Activated naive CD4-positive, alpha-beta T cell treated with anti-CD3 and anti-CD28 coated beads, Interleukin-2, amount 50 U/mL, for 16 hours (primary cell): ENCODE results near the gene ARSA.

Source experiments
- DNase-seq: peaks from one replicate; pipeline ENCODE4 v3.0.0-alpha.2; 2020

ARSA gene

DNA sequence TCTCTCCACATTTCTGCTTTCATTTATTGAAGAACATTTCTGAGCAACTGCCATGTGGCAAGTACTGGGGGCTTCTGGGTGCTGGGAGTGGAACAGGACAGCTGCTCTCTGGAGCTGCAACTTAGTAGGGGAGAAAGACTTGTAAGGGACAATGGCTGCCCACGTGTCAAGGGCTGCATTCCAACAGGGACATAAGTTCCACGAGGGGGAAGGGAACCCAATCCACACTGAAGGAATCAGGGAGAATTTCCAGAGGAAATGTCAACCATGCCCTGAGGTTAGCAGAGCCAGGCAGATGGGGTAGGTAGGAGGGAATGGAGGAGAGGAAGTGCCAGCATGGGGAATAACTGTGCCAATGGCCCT is 25.6 kb downstream of the ARSA start:
- DNase-seq = no peak

DNA sequence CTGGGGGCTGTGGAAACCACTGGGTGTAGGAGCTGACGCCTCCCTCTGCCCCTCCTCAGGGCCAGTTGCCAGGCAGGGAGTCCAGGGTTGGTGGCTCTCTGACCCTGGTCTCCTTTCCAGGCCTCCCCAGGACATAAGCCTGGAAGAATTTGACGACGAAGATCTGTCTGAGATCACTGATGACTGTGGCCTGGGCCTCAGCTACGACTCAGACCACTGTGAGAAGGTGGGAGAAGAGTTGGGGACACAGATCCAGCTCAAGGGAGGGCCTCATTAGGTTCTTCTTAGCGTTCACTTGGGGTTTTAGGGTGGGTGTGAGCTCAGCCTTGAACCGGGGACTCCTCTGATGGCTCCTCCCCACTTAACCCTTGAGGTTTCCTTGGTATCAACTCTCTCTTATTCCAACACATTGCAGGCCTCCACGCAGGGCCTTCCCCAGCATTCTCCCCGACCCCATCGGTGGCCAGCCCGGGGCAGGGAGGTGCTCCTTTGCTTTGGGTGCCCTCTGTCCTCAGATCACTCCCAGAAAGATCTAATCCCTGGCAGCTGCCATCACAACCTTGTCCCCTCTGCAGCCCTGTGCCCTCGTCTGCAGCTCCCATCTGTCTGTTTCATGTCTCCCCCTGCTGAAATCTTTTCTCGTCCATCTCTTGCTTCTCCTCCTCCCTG is 26.1 kb downstream of the ARSA start:
- DNase-seq = no peak

DNA sequence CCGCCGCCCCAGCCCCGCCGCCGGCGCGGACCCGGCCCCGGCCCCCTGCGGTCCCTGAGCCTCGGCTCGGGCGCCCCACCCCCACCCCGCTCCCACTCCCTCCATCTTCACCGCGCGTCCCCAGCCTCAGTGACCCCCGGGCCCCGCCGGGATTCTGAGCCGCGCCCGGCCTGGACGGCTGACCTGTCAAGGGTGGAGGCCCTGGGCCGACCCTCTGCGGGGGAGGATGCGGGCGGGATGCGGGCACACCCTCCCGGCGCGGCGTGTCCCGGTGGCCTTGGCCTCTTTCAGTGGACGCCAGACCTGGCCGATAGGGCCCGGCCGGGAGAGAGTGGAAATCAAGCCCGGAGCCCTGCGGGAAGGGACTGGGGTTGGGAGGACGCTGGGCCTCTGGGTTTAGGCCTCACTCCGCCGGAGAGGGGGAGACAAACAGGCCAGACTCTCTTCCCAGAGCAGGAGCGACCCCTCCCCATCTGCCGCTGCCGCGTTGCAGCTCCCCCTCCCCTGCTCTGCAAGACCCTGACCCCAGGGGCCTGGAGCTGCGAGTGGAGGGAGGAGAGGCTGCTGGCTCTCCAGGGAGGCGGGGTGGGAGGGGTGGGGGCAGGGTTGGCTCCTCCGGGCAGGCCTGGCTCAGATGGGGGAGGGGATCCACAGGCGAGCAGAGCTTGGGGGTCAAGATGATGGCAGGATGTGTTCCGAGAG is 26.8 kb downstream of the ARSA start:
- no peak for DNase-seq

DNA sequence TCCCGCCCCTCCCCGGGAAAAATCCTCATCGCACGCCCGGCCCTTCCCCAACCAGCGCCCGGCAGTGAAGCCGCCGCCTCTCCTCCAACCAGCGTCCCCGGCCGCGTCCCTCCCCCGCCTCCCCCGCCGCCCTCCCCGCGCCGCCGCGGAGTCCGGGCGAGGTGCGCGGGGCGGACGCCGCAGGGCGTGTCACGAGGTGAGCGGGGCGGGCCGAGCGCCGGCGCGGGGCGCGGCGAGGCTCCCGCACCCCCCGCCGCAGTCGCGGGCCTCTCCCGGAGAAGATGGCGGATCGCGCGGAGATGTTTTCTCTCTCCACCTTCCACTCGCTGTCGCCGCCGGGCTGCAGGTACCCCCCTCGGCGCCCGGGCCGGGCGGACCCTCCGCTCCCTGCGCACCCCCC is 27.4 kb downstream of the ARSA start, which contains the start of gene MAPK8IP2:
MAPK8IP2 (plus strand) TSS at position 256 of the 400 bp plus-strand sequence; CDS start at position 282, 26 bp downstream.
- DNase-seq = no peak

DNA sequence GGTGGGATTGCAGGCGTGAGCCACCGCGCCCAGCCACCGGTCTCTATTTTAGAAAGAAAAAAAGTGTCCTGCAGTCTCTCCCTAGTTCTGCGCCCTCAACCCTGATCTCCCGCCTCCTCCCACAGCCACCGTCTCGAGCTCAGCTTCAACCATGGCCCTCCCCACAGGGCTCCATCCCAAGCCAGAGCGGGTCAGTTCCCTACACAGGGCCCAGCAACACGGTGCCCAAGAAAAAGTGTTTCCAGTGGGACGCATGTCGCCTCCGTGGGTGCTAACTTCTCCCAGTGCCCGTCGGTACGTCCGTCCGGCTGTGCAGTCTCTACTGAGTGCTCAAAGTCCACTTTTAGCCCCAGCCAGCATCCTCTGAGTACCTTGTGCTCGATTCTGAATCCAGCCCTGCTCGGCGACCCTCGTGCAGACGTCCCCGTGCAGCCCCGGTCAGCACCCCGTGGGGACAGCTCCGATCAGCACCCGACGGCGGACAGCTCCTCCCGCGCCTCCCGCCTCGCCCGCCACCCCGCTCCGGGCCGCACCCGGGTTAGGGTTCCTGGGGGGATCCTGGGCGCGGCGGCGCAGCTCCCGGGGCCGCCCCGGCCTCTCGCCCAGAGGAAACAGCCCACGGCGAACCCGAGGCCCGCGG is 28.0 kb downstream of the ARSA start:
- DNase-seq = peak; percentile 63

DNA sequence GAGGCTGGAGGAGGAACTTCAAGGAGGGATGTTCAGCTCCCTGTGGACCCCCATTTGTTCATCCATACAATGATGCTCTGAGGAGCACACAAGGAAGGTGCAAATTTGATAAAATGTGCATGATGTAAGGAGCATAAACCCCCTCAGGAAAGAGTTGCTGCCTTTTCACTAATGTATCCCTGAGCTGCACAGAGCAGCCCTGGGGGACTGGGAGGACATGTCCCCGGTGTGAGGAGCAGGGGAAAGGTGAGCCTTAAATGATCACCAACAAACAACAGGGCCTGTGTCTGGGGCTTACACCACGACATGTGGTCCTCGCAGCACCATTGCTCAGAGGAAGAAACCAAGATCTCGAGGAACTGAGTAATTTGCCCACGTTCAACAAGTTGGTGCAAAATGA is 30.9 kb downstream of the ARSA start:
- no peak for DNase-seq

DNA sequence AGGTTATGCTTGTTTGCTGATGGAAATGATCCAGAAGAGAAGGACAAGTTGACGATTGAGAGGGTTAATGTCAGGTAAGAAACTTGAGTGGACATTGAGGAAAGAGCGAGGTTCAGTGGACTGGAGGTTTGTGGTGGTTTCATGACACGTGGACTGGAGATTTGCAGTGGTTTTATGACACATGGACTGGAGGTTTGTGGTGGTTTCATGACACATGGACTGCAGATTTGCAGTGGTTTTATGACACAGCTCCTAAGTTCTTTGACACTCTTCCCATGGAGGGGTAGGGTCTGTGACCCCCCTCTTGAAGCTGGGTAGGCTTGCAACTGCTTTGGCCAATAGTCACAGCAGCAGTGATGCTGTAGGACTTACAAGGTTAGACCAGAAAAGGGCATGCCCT is 32.8 kb downstream of the ARSA start:
- DNase-seq = no peak

- no peak for DNase-seq
These were observed 40.5 kb downstream of the ARSA start for GRCh38 chr22:50587407-50587806.

GRCh38 chr22:50586416-50586815 is 41.5 kb downstream of the ARSA start:
- DNase-seq = no peak

DNA sequence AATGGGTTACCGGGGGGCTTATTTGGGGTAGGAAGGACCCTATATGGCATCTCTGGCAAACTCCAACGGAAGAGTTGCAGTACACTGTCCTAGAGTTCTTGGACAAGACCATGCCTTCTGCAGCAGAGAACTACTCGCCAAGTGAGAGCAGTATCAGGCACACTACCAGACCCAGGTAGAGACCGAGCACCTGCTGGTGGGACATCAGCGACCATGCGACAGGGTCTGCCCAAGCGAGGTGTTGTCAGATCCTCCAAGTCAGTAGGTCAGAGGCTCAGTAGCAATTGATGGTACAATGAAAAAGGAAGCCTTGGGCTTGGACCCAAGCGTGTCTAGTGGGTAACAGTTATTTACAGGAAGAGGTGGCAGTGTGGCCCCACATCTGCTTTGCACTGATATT is 42.2 kb downstream of the ARSA start:
- no peak for DNase-seq

- DNase-seq = no peak
These were observed 42.7 kb downstream of the ARSA start for GRCh38 chr22:50585238-50585637.

DNA sequence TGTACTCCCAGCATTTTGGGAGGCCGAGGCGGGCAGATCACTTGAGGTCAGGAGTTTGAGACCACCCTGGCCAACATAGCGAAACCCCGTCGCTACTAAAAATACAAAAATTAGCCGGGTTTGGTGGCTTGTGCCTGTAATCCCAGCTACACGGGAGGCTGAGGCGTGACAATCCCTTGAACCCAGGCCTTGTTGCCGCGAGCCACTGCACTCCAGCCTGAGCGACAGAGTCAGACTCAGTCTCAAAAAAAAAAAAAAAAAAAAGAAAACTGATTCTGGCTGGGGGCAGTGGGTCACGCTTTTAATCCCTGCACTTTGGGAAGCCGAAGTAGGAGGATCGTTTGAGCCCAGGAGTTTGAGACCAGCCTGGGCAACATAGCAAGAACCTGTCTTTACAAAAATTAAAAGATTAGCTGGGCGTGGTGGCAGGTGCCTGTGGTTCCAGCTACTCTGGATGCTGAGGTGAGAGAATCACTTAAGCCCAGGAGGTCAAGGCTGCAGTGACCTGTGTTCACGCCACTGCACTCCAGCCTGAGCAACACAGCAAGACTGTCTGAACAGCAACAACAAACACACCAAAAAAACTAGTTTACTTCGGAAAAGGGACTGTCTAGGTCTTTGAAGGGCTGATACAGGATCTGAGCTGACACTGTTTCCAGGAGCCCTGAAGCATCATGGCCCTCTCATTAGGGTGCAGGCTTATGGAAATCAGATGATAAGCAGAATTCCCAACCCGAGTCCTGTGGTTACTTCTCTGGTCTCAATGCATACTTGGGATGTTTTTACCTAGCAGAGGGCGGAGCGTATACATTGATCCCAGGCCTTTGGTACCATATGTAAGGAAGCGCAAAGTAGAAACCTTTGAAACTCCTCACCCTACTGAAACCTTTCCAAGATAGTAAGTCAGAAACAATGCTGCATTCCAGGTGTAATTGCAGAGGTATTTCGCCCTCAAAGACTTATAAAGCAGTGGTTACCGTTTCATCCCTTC is 43.6 kb downstream of the ARSA start:
- no peak for DNase-seq

DNA sequence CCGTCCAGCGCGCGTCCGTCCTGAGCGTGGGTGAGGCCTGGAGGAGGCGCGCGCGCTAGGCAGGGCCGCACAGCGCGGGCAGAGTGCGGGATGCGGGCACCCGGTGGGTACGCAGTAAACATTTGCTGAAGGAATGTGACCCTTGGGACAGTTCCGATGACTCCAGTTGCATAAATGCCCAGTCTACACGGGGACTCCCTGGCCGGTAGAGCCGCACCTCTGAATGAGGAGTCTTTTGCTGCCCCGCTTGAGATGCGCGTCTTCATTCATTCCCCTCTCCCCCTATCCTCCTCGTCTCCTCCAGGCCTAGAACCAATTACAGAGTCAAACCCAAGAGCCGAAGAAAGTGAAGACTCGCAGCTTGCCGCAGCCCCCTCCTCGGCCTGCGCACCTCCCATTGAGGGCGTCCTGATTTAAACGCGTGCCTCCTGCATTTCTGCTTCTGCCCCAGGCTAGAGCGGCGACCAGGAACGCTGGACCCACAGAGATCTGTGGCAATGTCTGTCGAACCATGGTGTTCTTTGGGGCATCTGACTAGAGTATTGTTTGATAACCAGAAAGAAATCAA is 44.6 kb downstream of the ARSA start:
- no peak for DNase-seq

DNA sequence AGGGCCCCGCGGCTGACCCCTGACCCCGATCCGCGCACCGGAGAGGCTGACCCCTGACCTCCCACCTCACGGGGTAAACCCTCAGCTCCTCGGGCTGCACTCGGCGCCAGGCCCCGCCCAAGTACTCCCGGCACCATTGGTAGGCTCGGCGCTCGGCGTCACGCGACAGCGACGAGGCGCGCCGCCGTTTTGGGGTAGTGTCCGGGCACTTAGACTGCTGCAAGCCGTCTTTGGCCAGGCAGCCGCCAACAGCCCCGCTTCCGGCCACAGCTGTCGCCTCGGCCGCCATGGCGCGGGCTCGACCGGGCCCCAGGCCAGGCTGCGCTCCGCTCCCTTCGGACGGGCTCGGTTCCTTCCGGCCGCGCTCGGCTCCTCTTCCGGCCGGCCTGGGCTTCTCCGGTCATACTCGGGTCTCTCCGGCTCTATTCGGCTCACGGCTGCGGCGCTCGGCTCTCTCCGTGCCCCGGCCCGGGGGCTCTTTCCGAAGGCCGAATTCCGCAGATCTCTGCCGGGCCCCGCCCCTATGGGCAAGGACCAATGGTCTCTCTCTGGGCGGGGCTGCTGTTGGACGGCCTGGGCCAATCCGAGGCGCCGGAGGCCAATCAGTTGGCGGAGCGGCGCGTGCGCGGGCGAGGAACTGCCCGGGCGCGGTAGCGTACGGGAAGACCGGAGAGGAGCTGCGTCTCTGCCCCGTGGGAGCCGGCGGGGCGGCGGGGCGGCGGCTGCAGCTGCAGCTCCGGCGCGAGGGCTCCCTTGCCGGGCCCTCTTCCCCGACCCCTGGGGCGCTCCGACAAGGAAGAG is 45.3 kb downstream of the ARSA start, which contains the start of gene CHKB:
CHKB (minus strand) TSS at position 357 of the 801 bp plus-strand sequence; CDS start at position 289, 68 bp downstream.
- peak; percentile 99 for DNase-seq

GRCh38 chr22:50581950-50582492 is 45.9 kb downstream of the ARSA start:
- peak; percentile 33 for DNase-seq

DNA sequence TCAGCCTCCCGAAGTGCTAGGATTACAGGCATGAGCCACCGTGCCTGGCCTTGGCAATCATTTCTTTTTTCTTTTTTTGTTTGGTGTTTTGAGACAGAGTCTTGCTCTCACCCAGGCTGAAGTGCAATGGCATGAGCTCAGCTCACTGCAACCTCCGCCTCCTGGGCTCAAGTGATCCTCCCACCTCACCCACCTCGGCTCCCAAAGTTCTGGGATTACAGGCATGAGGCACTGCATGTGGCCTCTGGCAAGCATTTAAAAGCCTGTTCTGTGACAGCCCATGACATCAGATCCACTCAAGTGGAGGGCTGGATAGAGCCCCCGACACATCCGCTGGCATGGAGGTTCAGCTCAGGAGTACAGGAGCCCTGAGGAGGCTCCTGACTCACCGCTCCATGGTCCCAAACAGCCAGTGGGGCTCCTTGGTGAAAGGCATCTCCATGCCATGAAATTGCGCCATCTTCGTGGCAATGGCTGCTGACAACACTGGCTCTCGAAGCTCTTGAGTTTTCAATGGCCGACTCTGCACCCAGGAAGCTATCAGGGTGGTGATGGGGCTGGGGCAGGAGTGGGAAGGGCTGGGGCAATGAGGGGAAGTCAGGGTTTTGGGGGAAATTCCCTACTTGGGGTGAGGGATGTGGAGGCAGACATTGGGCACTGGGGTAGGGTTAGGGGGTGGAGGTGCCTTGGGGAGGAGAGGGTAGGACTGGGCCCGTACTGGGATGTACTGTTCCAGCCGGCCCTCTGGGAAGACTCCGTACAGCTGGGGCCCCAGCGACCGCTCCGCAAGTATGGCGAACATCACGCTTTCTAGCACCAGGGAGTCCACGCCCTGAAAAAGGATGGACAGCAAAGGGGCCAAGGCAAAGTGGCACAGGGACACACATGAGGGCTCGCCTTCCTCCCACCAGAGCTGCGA is 46.7 kb downstream of the ARSA start:
- no peak for DNase-seq

DNA sequence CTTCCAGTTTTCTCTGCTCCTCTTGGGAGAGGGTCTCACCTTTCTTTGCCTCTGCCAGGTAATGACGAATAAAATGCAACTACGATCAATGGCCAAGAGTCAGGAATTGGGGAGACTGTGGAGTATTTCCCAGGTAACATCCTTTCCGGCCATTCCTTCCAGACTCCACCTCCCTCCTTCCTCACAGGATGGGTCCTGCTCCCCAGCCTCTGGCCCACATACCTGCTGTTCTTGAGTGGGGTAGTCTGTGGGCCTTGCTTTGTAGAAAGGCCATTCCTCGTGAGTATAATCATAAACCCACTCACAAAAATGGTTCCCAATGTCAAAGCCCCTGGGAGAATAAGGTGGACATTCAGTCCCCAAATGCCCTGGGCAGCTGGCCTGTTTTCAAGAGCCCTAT is 48.2 kb downstream of the ARSA start:
- DNase-seq = no peak

- DNase-seq = no peak
These were observed 49.1 kb downstream of the ARSA start for GRCh38 chr22:50578776-50579310.

DNA sequence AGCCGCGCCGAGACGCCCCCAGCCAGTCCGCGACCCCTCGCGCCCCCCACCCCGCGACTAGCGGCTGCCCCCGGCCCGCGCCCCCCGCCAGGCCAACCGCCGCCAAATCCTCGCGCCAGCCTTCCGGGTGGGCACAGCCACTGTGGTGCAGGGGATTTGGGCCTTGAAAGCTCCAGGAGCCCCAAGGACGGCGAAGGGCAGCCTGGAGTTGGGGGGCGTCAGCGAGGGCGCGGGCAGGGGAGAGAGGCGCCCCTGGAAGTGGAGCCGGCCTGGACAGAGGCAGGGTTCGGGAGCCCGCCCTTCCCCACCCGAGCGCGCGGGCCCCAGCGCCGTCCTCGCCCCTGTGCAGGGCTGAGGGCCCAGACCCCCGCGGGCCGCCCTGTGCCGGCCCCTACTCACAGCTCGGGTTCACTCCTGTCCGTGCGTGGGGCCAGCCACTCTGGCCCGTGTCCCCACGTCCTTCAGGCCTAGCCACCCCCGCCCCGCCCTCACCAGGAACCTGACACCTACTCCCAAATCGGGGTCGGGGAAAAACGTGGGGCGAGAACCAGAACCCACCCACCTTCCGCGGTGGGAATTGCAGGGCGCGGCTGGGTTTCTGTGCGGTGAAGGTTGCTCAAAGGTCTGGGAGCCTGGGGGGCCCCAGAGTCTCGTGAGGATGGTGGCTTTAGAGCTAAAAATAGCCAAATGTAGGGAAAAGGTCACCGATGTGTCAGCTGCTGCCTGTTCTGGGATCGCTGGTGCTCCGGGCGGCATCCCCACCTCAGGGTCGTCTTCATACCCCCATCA is 49.8 kb downstream of the ARSA start, which contains the start of gene CPT1B:
CPT1B (minus strand) TSS at position 441 of the 789 bp plus-strand sequence. CDS start 512 bp downstream, outside the sequence.
- no peak for DNase-seq
